Measurements from ENCODE around the gene PRSS23. TPM values are rescaled to one million over a fixed set of nuclear protein-coding genes. Genes with fewer than 3 reads are reported as not detected.

The PRSS23 gene
- not detected in 2 replicates for total RNA-seq (2013; cell fraction: nucleolus; rRNA removed)
- 0.05 TPM in 1 of 2 replicates, not detected in the other for total RNA-seq (2014; rRNA removed)
- total RNA-seq (2014; rRNA removed; fragmentation: Illumina TruSeq; extraction: Trizol), result not detected in 2 replicates
- 0.13 and 0.21 TPM in 2 replicates for total RNA-seq (2021)
- not detected for polyA plus RNA-seq (2011; ENCODE audit: low read depth)
- 0.04 and 0.16 TPM in 2 replicates for polyA plus RNA-seq (2011; rRNA removed)
- polyA plus RNA-seq (2011; cell fraction: cytosol; rRNA removed), result 0.03 and 0.05 TPM in 2 replicates
- polyA plus RNA-seq (2011; cell fraction: nucleus; rRNA removed), result not detected in 2 replicates
- polyA plus RNA-seq (2012), result not detected in 2 replicates
- 0.03 TPM in 1 of 2 replicates, not detected in the other for polyA plus RNA-seq (2014; fragmentation: Illumina TruSeq; extraction: Trizol)
- polyA plus RNA-seq (2014; fragmentation: Nextera tagmentation; extraction: Ambion mirVana), result not detected
- polyA plus RNA-seq (2014; rRNA removed), result 0.05 TPM in 1 of 2 replicates, not detected in the other
- polyA plus RNA-seq (2016; fragmentation: Nextera tagmentation; extraction: Ambion mirVana), result under 1 TPM in 1 of 2 experiments, not detected in 1; 0.39 TPM
- 0.37 TPM in 1 of 2 replicates, not detected in the other for polyA minus RNA-seq (2011; rRNA and poly(A)+ RNA removed)
- 4.8 and 6.5 TPM in 2 replicates for polyA minus RNA-seq (2011; cell fraction: cytosol; rRNA and poly(A)+ RNA removed)
- 0.57 TPM in 1 of 2 replicates, not detected in the other for polyA minus RNA-seq (2011; cell fraction: nucleus; rRNA and poly(A)+ RNA removed)
- percentile 7 among the genes with signal in this experiment for Bru-seq, nascent RNA
- percentile 11 among the genes with signal in this experiment for BruChase-seq, experiment 1, labeled RNA remaining after a 6-hour chase
- percentile 11 among the genes with signal in this experiment for BruChase-seq, experiment 2, labeled RNA remaining after a 2-hour chase
- long read RNA-seq, experiment 1, full-length matches to known transcripts, result 1 of 1 reads
- long read RNA-seq, experiment 1, partial matches to known transcripts, result 0 of 1 reads
- long read RNA-seq, experiment 1, other reads (novel, unspliced or antisense), result 0 of 1 reads
- long read RNA-seq, experiment 2, full-length matches to known transcripts, result 2 of 2 reads
- long read RNA-seq, experiment 2, partial matches to known transcripts, result 0 of 2 reads
- long read RNA-seq, experiment 2, other reads (novel, unspliced or antisense), result 0 of 2 reads

GRCh38 chr11:86800076-86800959, at the start of gene PRSS23:
TSS of gene PRSS23 (plus strand) at chr11:86800542. CDS start at chr11:86807644, 7,102 bp downstream.
- H3K27ac ChIP-seq (ENCODE audit: control insufficient read depth, insufficient read depth), result no peak within 1 kb of the TSS
- H3K9me3 ChIP-seq (replicated peaks; ENCODE audit: control insufficient read depth, insufficient read depth, low read length), result no peaks in the 10 kb centered on the region
- no peak within 1 kb of the TSS for H2AFZ ChIP-seq (ENCODE audit: control insufficient read depth, low read depth, low read length)
- ATAC-seq (peak; percentile 80), DNase-seq (ENCODE audit: low read depth, low spot score) (no peak), FAIRE-seq (no peak)
- no peaks in the 10 kb centered on the region for H3K4me1 ChIP-seq (ENCODE audit: control insufficient read depth, insufficient read depth, low read length)
- WGBS (ENCODE audit: insufficient coverage, insufficient replicate concordance, low lambda C conversion rate, missing lambda C conversion rate), result 8% methylated on average over 82 of the region's 97 CpGs
- RAD21 ChIA-PET (ENCODE audit: unreplicated experiment), result no interaction called here
- no peak within 1 kb of the TSS for H3K9ac ChIP-seq (ENCODE audit: control insufficient read depth, insufficient read depth, low read length)
- no TSS peak for BruUV-seq (replicated peaks)
- no peak within 1 kb of the TSS for H3K4me3 ChIP-seq
- TF ChIP-seq, protein P1, sequence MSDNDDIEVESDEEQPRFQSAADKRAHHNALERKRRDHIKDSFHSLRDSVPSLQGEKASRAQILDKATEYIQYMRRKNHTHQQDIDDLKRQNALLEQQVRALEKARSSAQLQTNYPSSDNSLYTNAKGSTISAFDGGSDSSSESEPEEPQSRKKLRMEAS (IDR thresholded peaks at IDR 0.05; ENCODE audit: low read depth, low read length), result no peak
- TF ChIP-seq SUZ12 (IDR thresholded peaks at IDR 0.05; ENCODE audit: unreplicated experiment) (peak; percentile 64), RAD51 (IDR thresholded peaks at IDR 0.05) (no peak), STAT1 (conservative IDR thresholded peaks at IDR 0.05) (no peak)
- CTCF ChIA-PET, result no interaction called here
- POLR2A ChIA-PET, result no interaction called here
- intact Hi-C loops (cut with micrococcal nuclease; ENCODE audit: unreplicated experiment), result no loop called here
- H3K79me2 ChIP-seq (ENCODE audit: control insufficient read depth, insufficient read depth, low read length), result no peaks in the 10 kb centered on the region
- peaks cover 6 to 7% of the 10 kb centered on the region in 2 experiments for H3K27me3 ChIP-seq (replicated peaks in 1 of 2; ENCODE audit: control insufficient read depth in 2 of 2, insufficient read depth in 2 of 2, low read length in 1 of 2)
- H4K20me1 ChIP-seq (ENCODE audit: control insufficient read depth, insufficient read depth), result no peaks in the 10 kb centered on the region
- H3K4me2 ChIP-seq (ENCODE audit: control insufficient read depth, insufficient read depth), result no peak within 1 kb of the TSS
- in situ Hi-C loops (cut with MboI), result loop anchor here (25.0 kb wide), 1 partner anchor 1213 kb away; no protein-coding TSS in a partner anchor
- H3K36me3 ChIP-seq (ENCODE audit: control insufficient read depth in 2 of 2, insufficient read depth in 2 of 2, low read length in 1 of 2), result no peaks in the 10 kb centered on the region
- SMC1A ChIA-PET (ENCODE audit: uncharacterized antibody, unreplicated experiment), result no interaction called here
